Keratinocyte (primary cell): Measurements from ENCODE around the gene SYNDIG1. TPM values are rescaled to one million over a fixed set of nuclear protein-coding genes. Genes with fewer than 3 reads are reported as not detected.

Experiments used
- DNase-seq: peaks from one replicate; pipeline ENCODE4 v3.0.0-alpha.2; 2011; ENCODE audit warnings: low read depth, missing footprints, low spot score
- FAIRE-seq: peaks from 2 replicates; lab custom pipeline; 2011; peaks lifted over from hg19 to GRCh38; lab: Jason Lieb, UNC
- H2AFZ ChIP-seq: 2 replicates; pipeline ENCODE4 v1.6.0; 2012; ENCODE audit warnings: low read length, control low read depth, inconsistent platforms; ENCODE audit not compliant: control insufficient read depth
- H3K27ac ChIP-seq: 2 replicates; pipeline ENCODE4 v1.5.1; 2011; ENCODE audit warnings: low read length; ENCODE audit not compliant: control insufficient read depth, insufficient read depth
- H3K27me3 ChIP-seq: 3 replicates; pipeline ENCODE4 v1.6.0; 2011; ENCODE audit warnings: low read length; ENCODE audit not compliant: control insufficient read depth, insufficient read depth; ENCODE audit errors: extremely low read depth
- H3K36me3 ChIP-seq, 2 experiments: 2 replicates in 1 of 2; 3 replicates in 1 of 2; pipeline ENCODE4 v1.5.1; 2011; ENCODE audit warnings: low read length in 2 of 2, mild to moderate bottlenecking in 1 of 2; ENCODE audit not compliant: control insufficient read depth in 2 of 2, insufficient read depth in 2 of 2; ENCODE audit errors: extremely low read depth in 1 of 2
- H3K4me1 ChIP-seq: 3 replicates; pipeline ENCODE4 v1.5.1; 2011; ENCODE audit warnings: low read length; ENCODE audit not compliant: control insufficient read depth, insufficient read depth; ENCODE audit errors: extremely low read depth
- H3K4me2 ChIP-seq: 3 replicates; pipeline ENCODE4 v1.6.0; 2011; ENCODE audit warnings: low read depth, low read length; ENCODE audit not compliant: control insufficient read depth, insufficient read depth; ENCODE audit errors: extremely low read depth
- H3K4me3 ChIP-seq, 3 experiments: fragments of 200-600 bp in 1 of 3; sonication (generic) in 1 of 3; 2 replicates in 2 of 3; 3 replicates in 1 of 3; pipeline ENCODE4 v1.5.1; 2011 to 2016; ENCODE audit warnings: low read length in 3 of 3, mild to moderate bottlenecking in 3 of 3, control low read depth in 2 of 3, inconsistent platforms in 1 of 3, low read depth in 1 of 3, mixed read lengths in 1 of 3, mixed run types in 1 of 3, moderate library complexity in 1 of 3; ENCODE audit not compliant: control insufficient read depth in 2 of 3, insufficient read depth in 2 of 3; ENCODE audit errors: extremely low read depth in 1 of 3
- H3K79me2 ChIP-seq: 2 replicates; pipeline ENCODE4 v1.6.0; 2012; ENCODE audit warnings: low read length; ENCODE audit not compliant: control insufficient read depth, insufficient read depth
- H3K9ac ChIP-seq: 3 replicates; pipeline ENCODE4 v1.6.0; 2011; ENCODE audit warnings: low read length; ENCODE audit not compliant: control insufficient read depth, insufficient read depth; ENCODE audit errors: extremely low read depth
- H3K9me1 ChIP-seq: 3 replicates; pipeline ENCODE4 v1.6.0; 2011; ENCODE audit warnings: low read length; ENCODE audit not compliant: control insufficient read depth, insufficient read depth; ENCODE audit errors: extremely low read depth
- H3K9me3 ChIP-seq: 2 replicates; pipeline ENCODE4 v1.5.1; 2012; ENCODE audit warnings: low read depth, low read length; ENCODE audit not compliant: control insufficient read depth
- H4K20me1 ChIP-seq: 3 replicates; pipeline ENCODE4 v1.6.0; 2011; ENCODE audit warnings: low read length; ENCODE audit not compliant: control insufficient read depth, insufficient read depth; ENCODE audit errors: extremely low read depth
- EZH2 ChIP-seq: IDR thresholded peaks from one replicate; pipeline ENCODE4 v1.6.1; 2012; ENCODE audit warnings: inconsistent platforms, mild to moderate bottlenecking, low read length, moderate library complexity
- dilution Hi-C: fragments of 300-500 bp; cut with MboI; formaldehyde crosslinking; loops from one replicate; pipeline ENCODE4 v1.7.0; 2020; ENCODE audit warnings: low sequenced_read_pairs; ENCODE audit not compliant: extremely low pct_ligation_motif_present
- polyA plus RNA-seq, 5 experiments: library from polyadenylated mRNA; depleted of rRNA in 3 of 5; stranded (reverse) in 3 of 5; stranded (forward) in 1 of 5; unstranded in 1 of 5; fragments of >200 nt; gene quantifications; 1 replicate in 1 of 5; 2 replicates in 3 of 5; 3 replicates in 1 of 5; pipeline versions ENCODE4 v1.2.1 to v1.2.3, GENCODE V29; 2011 to 2012; ENCODE audit warnings: missing spikeins in 2 of 5, low read depth in 1 of 5, low replicate concordance in 1 of 5
- TF ChIP-seq, protein P1 (sequence below), 3 experiments: IDR thresholded peaks in 1 of 3; conservative IDR thresholded peaks in 1 of 3; optimal IDR thresholded peaks in 1 of 3; 2 replicates in 2 of 3; 3 replicates in 1 of 3; pipeline versions ENCODE3 to v1.5.1; 2011; ENCODE audit warnings: low read length in 3 of 3, mild to moderate bottlenecking in 3 of 3, moderate library complexity in 2 of 3, control low read depth in 1 of 3, inconsistent platforms in 1 of 3; ENCODE audit not compliant: insufficient read depth in 2 of 3; ENCODE audit errors: extremely low read depth in 1 of 3

SYNDIG1 gene
- polyA plus RNA-seq, 1 donor (not counting 4 experiments of a cell fraction or from before 2014, with no cell fraction given) = 0.38 TPM

DNA sequence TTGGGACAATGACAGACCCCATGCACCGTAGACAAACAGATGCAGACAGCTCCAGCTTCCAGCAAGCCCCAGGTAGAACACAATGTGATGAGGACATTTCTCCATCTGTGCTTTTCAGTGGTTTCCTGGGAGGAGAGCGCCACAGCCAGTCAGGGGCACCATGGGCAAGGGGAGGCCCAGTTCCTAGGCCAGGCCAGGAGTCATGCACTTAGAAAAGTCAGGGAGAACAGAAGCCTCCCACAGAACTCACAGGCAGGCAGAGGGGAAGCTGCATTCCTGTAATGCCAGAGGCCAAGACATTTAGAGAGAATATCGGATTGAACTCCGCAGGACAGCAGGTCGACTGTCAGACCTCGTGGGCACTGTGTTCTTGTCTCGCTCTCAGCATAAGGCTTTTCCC lies 9.2 kb downstream of the SYNDIG1 start:
- no peaks in the 10 kb centered on the region for H3K9me1 ChIP-seq
- H2AFZ ChIP-seq = no peak overlapping the region
- dilution Hi-C loops = no loop called here
- H3K27ac ChIP-seq = no peak overlapping the region
- H4K20me1 ChIP-seq = no peaks in the 10 kb centered on the region
- TF ChIP-seq EZH2 = no peak
- TF ChIP-seq, protein P1, sequence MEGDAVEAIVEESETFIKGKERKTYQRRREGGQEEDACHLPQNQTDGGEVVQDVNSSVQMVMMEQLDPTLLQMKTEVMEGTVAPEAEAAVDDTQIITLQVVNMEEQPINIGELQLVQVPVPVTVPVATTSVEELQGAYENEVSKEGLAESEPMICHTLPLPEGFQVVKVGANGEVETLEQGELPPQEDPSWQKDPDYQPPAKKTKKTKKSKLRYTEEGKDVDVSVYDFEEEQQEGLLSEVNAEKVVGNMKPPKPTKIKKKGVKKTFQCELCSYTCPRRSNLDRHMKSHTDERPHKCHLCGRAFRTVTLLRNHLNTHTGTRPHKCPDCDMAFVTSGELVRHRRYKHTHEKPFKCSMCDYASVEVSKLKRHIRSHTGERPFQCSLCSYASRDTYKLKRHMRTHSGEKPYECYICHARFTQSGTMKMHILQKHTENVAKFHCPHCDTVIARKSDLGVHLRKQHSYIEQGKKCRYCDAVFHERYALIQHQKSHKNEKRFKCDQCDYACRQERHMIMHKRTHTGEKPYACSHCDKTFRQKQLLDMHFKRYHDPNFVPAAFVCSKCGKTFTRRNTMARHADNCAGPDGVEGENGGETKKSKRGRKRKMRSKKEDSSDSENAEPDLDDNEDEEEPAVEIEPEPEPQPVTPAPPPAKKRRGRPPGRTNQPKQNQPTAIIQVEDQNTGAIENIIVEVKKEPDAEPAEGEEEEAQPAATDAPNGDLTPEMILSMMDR (optimal IDR thresholded peaks at IDR 0.05 in 1 of 3, IDR thresholded peaks at IDR 0.05 in 1 of 3, conservative IDR thresholded peaks at IDR 0.05 in 1 of 3; ENCODE audit: extremely low read depth in 1 of 3, insufficient read depth in 2 of 3, low read length in 3 of 3) = no peak
- DNase-seq (no peak), FAIRE-seq (no peak)
- H3K4me3 ChIP-seq = no peak overlapping the region
- no peaks in the 10 kb centered on the region for H3K36me3 ChIP-seq
- no peaks in the 10 kb centered on the region for H3K79me2 ChIP-seq
- no peak overlapping the region for H3K4me2 ChIP-seq
- peaks cover 2% of the 10 kb centered on the region for H3K27me3 ChIP-seq
- no peak overlapping the region for H3K9ac ChIP-seq
- H3K9me3 ChIP-seq = no peaks in the 10 kb centered on the region
- peaks cover 3% of the 10 kb centered on the region for H3K4me1 ChIP-seq

DNA sequence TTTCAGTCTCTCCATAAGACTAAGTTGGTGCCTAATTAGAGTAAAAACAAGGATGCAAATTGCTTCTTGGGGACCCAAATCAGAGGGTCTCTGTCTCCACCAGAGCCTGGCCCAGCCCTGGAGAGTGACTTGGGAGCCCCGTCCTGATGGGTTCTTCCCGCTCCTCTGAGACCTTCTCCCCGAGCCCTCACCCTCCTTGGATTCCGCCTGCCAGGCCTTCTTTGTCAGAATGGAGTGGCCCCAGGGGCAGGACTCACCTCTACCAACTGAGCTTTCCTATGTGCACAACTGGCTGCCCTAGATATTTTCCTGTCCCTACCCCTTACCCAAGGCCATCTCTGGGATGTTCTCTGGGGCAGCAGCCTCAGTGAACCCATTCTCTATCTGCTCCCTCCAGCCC lies 9.7 kb downstream of the SYNDIG1 start:
- H3K27ac ChIP-seq = no peak overlapping the region
- FAIRE-seq = no peak
- H3K9me1 ChIP-seq = no peaks in the 10 kb centered on the region
- no peaks in the 10 kb centered on the region for H3K79me2 ChIP-seq
- H2AFZ ChIP-seq = no peak overlapping the region
- H3K4me1 ChIP-seq = peaks cover 3% of the 10 kb centered on the region
- no peaks in the 10 kb centered on the region for H3K36me3 ChIP-seq
- H3K4me2 ChIP-seq = no peak overlapping the region
- H3K9ac ChIP-seq = no peak overlapping the region
- no peak for TF ChIP-seq EZH2
- TF ChIP-seq, protein P1 (optimal IDR thresholded peaks at IDR 0.05 in 1 of 3, IDR thresholded peaks at IDR 0.05 in 1 of 3, conservative IDR thresholded peaks at IDR 0.05 in 1 of 3; ENCODE audit: extremely low read depth in 1 of 3, insufficient read depth in 2 of 3, low read length in 3 of 3) = no peak
- dilution Hi-C loops = no loop called here
- no peaks in the 10 kb centered on the region for H3K9me3 ChIP-seq
- no peak for DNase-seq
- H3K4me3 ChIP-seq = no peak overlapping the region
- H4K20me1 ChIP-seq = no peaks in the 10 kb centered on the region
- H3K27me3 ChIP-seq = no peaks in the 10 kb centered on the region
